IPS-15b (cell line): ENCODE data around the gene NTRK3.

Experiments used
- H3K27me3 ChIP-seq: one replicate; pipeline ENCODE4 v1.6.1; 2013; ENCODE audit warnings: low read length; ENCODE audit not compliant: control insufficient read depth, insufficient read depth
- H3K36me3 ChIP-seq: one replicate; pipeline ENCODE4 v1.6.1; 2013; ENCODE audit warnings: low read length; ENCODE audit not compliant: control insufficient read depth, insufficient read depth
- H3K4me1 ChIP-seq: one replicate; pipeline ENCODE4 v1.6.1; 2013; ENCODE audit warnings: mild to moderate bottlenecking, low read length; ENCODE audit not compliant: control insufficient read depth, insufficient read depth
- H3K4me3 ChIP-seq: one replicate; pipeline ENCODE4 v1.5.1; 2013; ENCODE audit warnings: low read depth, low read length
- H3K9ac ChIP-seq: one replicate; pipeline ENCODE4 v1.6.1; 2013; ENCODE audit warnings: low read depth, mild to moderate bottlenecking, low read length
- H3K9me3 ChIP-seq: one replicate; pipeline ENCODE4 v1.6.1; 2013; ENCODE audit warnings: mild to moderate bottlenecking, low read length; ENCODE audit not compliant: control insufficient read depth, insufficient read depth

NTRK3 gene

GRCh38 chr15:88276821-88277410, 20.4 kb upstream of the NTRK3 start:
- Histone ChIP-seq H3K36me3 (no peaks in the 10 kb centered on the region), H3K9ac (no peak overlapping the region), H3K4me3 (no peak overlapping the region), H3K27me3 (peaks cover 11% of the 10 kb centered on the region), H3K4me1 (no peaks in the 10 kb centered on the region), H3K9me3 (no peaks in the 10 kb centered on the region)

GRCh38 chr15:88275804-88276203, 19.3 kb upstream of the NTRK3 start:
- no peak overlapping the region for H3K4me3 ChIP-seq
- H3K4me1 ChIP-seq: no peaks in the 10 kb centered on the region
- H3K36me3 ChIP-seq: no peaks in the 10 kb centered on the region
- H3K27me3 ChIP-seq: peaks cover 12% of the 10 kb centered on the region
- no peaks in the 10 kb centered on the region for H3K9me3 ChIP-seq
- H3K9ac ChIP-seq: no peak overlapping the region

GRCh38 chr15:88274553-88275460, 18.3 kb upstream of the NTRK3 start:
- Histone ChIP-seq H3K9ac (no peak overlapping the region), H3K4me1 (no peaks in the 10 kb centered on the region), H3K27me3 (peaks cover 12% of the 10 kb centered on the region), H3K36me3 (no peaks in the 10 kb centered on the region), H3K9me3 (no peaks in the 10 kb centered on the region), H3K4me3 (no peak overlapping the region)

- no peak overlapping the region for H3K4me3 ChIP-seq
- no peaks in the 10 kb centered on the region for H3K4me1 ChIP-seq
- H3K9me3 ChIP-seq: no peaks in the 10 kb centered on the region
- no peak overlapping the region for H3K9ac ChIP-seq
- no peaks in the 10 kb centered on the region for H3K36me3 ChIP-seq
- peaks cover 12% of the 10 kb centered on the region for H3K27me3 ChIP-seq
These were observed 15.9 kb upstream of the NTRK3 start for GRCh38 chr15:88272421-88272820.

- Histone ChIP-seq H3K9ac (no peak overlapping the region), H3K27me3 (peaks cover 20% of the 10 kb centered on the region), H3K9me3 (no peaks in the 10 kb centered on the region), H3K4me1 (no peaks in the 10 kb centered on the region), H3K36me3 (no peaks in the 10 kb centered on the region), H3K4me3 (no peak overlapping the region)
These were observed 13.0 kb upstream of the NTRK3 start for GRCh38 chr15:88269356-88270062.

- H3K27me3 ChIP-seq: peaks cover 21% of the 10 kb centered on the region
- no peak overlapping the region for H3K9ac ChIP-seq
- no peaks in the 10 kb centered on the region for H3K36me3 ChIP-seq
- H3K4me1 ChIP-seq: no peaks in the 10 kb centered on the region
- no peaks in the 10 kb centered on the region for H3K9me3 ChIP-seq
- H3K4me3 ChIP-seq: no peak overlapping the region
These were observed 11.2 kb upstream of the NTRK3 start for GRCh38 chr15:88267720-88268119.

- Histone ChIP-seq H3K36me3 (no peaks in the 10 kb centered on the region), H3K4me1 (no peaks in the 10 kb centered on the region), H3K9ac (no peak overlapping the region), H3K9me3 (no peaks in the 10 kb centered on the region), H3K4me3 (no peak overlapping the region), H3K27me3 (peaks cover 21% of the 10 kb centered on the region)
These were observed 9.6 kb upstream of the NTRK3 start for GRCh38 chr15:88266170-88266569.

- no peaks in the 10 kb centered on the region for H3K36me3 ChIP-seq
- peaks cover 29% of the 10 kb centered on the region for H3K27me3 ChIP-seq
- no peaks in the 10 kb centered on the region for H3K4me1 ChIP-seq
- H3K9ac ChIP-seq: no peak overlapping the region
- H3K4me3 ChIP-seq: no peak overlapping the region
- no peaks in the 10 kb centered on the region for H3K9me3 ChIP-seq
These were observed 8.1 kb upstream of the NTRK3 start for GRCh38 chr15:88264622-88265021.

GRCh38 chr15:88262064-88262463, 5.5 kb upstream of the NTRK3 start:
- no peak overlapping the region for H3K9ac ChIP-seq
- no peaks in the 10 kb centered on the region for H3K36me3 ChIP-seq
- no peaks in the 10 kb centered on the region for H3K9me3 ChIP-seq
- H3K4me3 ChIP-seq: no peak overlapping the region
- no peaks in the 10 kb centered on the region for H3K4me1 ChIP-seq
- H3K27me3 ChIP-seq: peaks cover 29% of the 10 kb centered on the region

GRCh38 chr15:88258093-88258641, 1.6 kb upstream of the NTRK3 start:
- Histone ChIP-seq H3K4me3 (peak overlapping the region; percentile 79), H3K9me3 (no peaks in the 10 kb centered on the region), H3K4me1 (no peaks in the 10 kb centered on the region), H3K9ac (peak overlapping the region; percentile 77), H3K36me3 (no peaks in the 10 kb centered on the region), H3K27me3 (peaks cover 43% of the 10 kb centered on the region)

- Histone ChIP-seq H3K4me1 (no peaks in the 10 kb centered on the region), H3K36me3 (no peaks in the 10 kb centered on the region), H3K9ac (peak overlapping the region; percentile 60), H3K4me3 (peak overlapping the region; percentile 79), H3K9me3 (no peaks in the 10 kb centered on the region), H3K27me3 (peaks cover 50% of the 10 kb centered on the region)
These were observed 963 bp upstream of the NTRK3 start for GRCh38 chr15:88257311-88258092.
